Breast epithelium (tissue), 4 donors: ENCODE results near the gene GHRHR. TPM values are rescaled to one million over a fixed set of nuclear protein-coding genes. Genes with fewer than 3 reads are reported as not detected.

Experiments
- DNase-seq, 2 donors: peaks; one replicate each; pipeline ENCODE4 v3.0.0-alpha.2; 2019; ENCODE audit warnings: low spot score in 2 of 2
- H3K27ac ChIP-seq, 2 donors: fragments of 200-600 bp; sonication (generic) in 1 of 2; one replicate each; pipeline ENCODE4 v1.5.1; 2016 to 2019; ENCODE audit warnings: mild to moderate bottlenecking in 1 of 2
- H3K27me3 ChIP-seq, 2 donors: fragments of 200-600 bp; sonication (generic) in 1 of 2; one replicate each; pipeline versions ENCODE4 v1.5.1 to v1.6.0; 2017 to 2019; ENCODE audit warnings: control low read depth in 1 of 2, mild to moderate bottlenecking in 1 of 2
- H3K36me3 ChIP-seq: fragments of 200-600 bp; one replicate; pipeline ENCODE4 v1.5.1; 2019
- H3K4me1 ChIP-seq, 2 donors: fragments of 200-600 bp; sonication (generic); one replicate each; pipeline ENCODE4 v1.5.1; 2016 to 2019; ENCODE audit warnings: control low read depth in 1 of 2
- H3K4me3 ChIP-seq, 3 donors: fragments of 200-600 bp; sonication (generic); 1 replicate in 2 of 3; 2 replicates in 1 of 3; pipeline ENCODE4 v1.5.1; 2016 to 2019; ENCODE audit warnings: mild to moderate bottlenecking in 3 of 3, moderate library complexity in 2 of 3
- H3K9me3 ChIP-seq, 2 donors: fragments of 200-600 bp; sonication (generic) in 1 of 2; one replicate each; pipeline ENCODE4 v1.5.1; 2016 to 2019; ENCODE audit warnings: control low read depth in 1 of 2
- POLR2A ChIP-seq: fragments of 450-650 bp; IDR thresholded peaks from one replicate; pipeline ENCODE4 v1.6.1; 2016; ENCODE audit warnings: antibody characterized with exemption, mild to moderate bottlenecking, moderate library complexity
- POLR2AphosphoS5 ChIP-seq, 3 donors: sonication (generic); formaldehyde crosslinking; IDR thresholded peaks; one replicate each; pipeline ENCODE4 v1.6.1; 2017; ENCODE audit warnings: antibody characterized with exemption in 3 of 3
- intact Hi-C: fragments of 100-400 bp; cut with DNase I; formaldehyde crosslinking; loops from one replicate; pipeline ENCODE4 v1.15.1; 2023; ENCODE audit warnings: low total_unique reads
- total RNA-seq, 3 donors: library from RNA; depleted of rRNA; stranded (reverse); fragments of >200 nt; gene quantifications; one replicate each; pipeline ENCODE4 v1.1.0, GENCODE V29; 2016
- TF ChIP-seq, protein P1 (sequence below), 3 donors: fragments of 450-650 bp; IDR thresholded peaks; one replicate each; pipeline ENCODE4 v1.5.1; 2016 to 2017; ENCODE audit warnings: antibody characterized with exemption in 3 of 3, mild to moderate bottlenecking in 3 of 3, moderate library complexity in 3 of 3

Gene GHRHR
- total RNA-seq, 3 donors from 2014 or later: not detected

DNA sequence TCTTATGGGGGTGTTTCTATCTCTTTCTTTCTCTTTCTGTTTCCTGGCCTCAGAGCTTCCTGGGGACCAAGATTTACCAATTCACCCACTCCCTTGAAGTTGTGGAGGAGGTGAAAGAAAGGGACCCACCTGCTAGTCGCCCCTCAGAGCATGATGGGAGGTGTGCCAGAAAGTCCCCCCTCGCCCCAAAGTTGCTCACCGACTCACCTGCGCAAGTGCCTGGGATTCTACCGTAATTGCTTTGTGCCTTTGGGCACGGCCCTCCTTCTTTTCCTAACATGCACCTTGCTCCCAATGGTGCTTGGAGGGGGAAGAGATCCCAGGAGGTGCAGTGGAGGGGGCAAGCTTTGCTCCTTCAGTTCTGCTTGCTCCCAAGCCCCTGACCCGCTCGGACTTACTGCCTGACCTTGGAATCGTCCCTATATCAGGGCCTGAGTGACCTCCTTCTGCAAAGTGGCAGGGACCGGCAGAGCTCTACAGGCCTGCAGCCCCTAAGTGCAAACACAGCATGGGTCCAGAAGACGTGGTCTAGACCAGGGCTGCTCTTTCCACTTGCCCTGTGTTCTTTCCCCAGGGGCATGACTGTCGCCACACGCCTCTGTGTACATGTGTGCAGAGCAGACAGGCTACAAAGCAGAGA is 39.9 kb upstream of the GHRHR start:
- intact Hi-C loops: no loop called here
- H3K36me3 ChIP-seq: no peaks in the 10 kb centered on the region
- no peaks in the 10 kb centered on the region for H3K27me3 ChIP-seq
- H3K27ac ChIP-seq: no peak overlapping the region
- peak in 1 of 2 donors; percentile 14 for DNase-seq
- no peak overlapping the region for H3K4me3 ChIP-seq
- TF ChIP-seq, protein P1, sequence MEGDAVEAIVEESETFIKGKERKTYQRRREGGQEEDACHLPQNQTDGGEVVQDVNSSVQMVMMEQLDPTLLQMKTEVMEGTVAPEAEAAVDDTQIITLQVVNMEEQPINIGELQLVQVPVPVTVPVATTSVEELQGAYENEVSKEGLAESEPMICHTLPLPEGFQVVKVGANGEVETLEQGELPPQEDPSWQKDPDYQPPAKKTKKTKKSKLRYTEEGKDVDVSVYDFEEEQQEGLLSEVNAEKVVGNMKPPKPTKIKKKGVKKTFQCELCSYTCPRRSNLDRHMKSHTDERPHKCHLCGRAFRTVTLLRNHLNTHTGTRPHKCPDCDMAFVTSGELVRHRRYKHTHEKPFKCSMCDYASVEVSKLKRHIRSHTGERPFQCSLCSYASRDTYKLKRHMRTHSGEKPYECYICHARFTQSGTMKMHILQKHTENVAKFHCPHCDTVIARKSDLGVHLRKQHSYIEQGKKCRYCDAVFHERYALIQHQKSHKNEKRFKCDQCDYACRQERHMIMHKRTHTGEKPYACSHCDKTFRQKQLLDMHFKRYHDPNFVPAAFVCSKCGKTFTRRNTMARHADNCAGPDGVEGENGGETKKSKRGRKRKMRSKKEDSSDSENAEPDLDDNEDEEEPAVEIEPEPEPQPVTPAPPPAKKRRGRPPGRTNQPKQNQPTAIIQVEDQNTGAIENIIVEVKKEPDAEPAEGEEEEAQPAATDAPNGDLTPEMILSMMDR (IDR thresholded peaks at IDR 0.05): no peak
- TF ChIP-seq POLR2AphosphoS5 (IDR thresholded peaks at IDR 0.05) (no peak), POLR2A (no peak)
- no peaks in the 10 kb centered on the region for H3K4me1 ChIP-seq
- H3K9me3 ChIP-seq: peaks cover 6 to 10% of the 10 kb centered on the region in 2 donors

DNA sequence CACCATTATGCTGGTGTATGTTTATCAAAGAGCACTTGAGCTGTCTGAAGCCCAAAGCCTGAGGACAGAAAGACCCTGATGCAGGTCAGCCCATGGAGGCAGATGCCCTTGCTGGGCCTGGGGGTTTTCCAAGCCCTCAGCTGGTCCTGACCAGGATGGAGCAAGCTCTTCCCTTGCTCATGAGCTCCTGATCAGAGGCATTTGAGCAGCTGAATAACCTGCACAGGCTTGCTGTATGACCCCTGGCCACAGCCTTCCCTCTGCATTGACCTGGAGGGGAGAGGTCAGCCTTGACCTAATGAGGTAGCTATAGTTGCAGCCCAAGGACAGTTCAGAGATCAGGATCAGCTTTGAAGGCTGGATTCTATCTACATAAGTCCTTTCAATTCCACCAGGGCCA is 39.1 kb upstream of the GHRHR start:
- TF ChIP-seq POLR2AphosphoS5 (IDR thresholded peaks at IDR 0.05) (no peak), POLR2A (no peak)
- TF ChIP-seq, protein P1 (IDR thresholded peaks at IDR 0.05): no peak
- H3K36me3 ChIP-seq: no peaks in the 10 kb centered on the region
- no peak overlapping the region for H3K27ac ChIP-seq
- H3K9me3 ChIP-seq: peaks cover 6 to 10% of the 10 kb centered on the region in 2 donors
- no peaks in the 10 kb centered on the region for H3K27me3 ChIP-seq
- intact Hi-C loops: no loop called here
- no peak overlapping the region for H3K4me3 ChIP-seq
- peak in 1 of 2 donors; percentile 22 for DNase-seq
- no peaks in the 10 kb centered on the region for H3K4me1 ChIP-seq

DNA sequence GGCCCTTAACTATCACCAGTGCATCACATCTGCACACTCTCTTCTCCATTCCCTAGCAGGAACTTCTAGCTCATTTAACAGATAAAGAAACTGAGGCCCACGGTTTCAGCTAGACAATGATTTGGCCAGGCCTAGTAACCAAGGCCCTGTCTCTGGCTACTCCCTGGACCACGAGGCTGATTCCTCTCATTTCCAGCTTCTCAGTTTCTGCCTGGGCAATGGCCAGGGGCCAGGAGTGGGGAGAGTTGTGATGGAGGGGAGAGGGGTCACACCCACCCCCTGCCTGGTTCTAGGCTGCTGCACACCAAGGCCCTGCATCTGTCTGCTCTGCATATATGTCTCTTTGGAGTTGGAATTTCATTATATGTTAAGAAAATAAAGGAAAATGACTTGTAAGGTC is 38.6 kb upstream of the GHRHR start:
- Histone ChIP-seq H3K9me3 (peaks cover 6 to 10% of the 10 kb centered on the region in 2 donors), H3K36me3 (no peaks in the 10 kb centered on the region), H3K4me3 (no peak overlapping the region), H3K27ac (no peak overlapping the region), H3K4me1 (no peaks in the 10 kb centered on the region), H3K27me3 (no peaks in the 10 kb centered on the region)
- intact Hi-C loops: no loop called here
- TF ChIP-seq, protein P1 (IDR thresholded peaks at IDR 0.05): no peak
- no peak for TF ChIP-seq POLR2AphosphoS5 (IDR thresholded peaks at IDR 0.05)
- TF ChIP-seq POLR2A: no peak
- DNase-seq: peak in 1 of 2 donors; percentile 9

DNA sequence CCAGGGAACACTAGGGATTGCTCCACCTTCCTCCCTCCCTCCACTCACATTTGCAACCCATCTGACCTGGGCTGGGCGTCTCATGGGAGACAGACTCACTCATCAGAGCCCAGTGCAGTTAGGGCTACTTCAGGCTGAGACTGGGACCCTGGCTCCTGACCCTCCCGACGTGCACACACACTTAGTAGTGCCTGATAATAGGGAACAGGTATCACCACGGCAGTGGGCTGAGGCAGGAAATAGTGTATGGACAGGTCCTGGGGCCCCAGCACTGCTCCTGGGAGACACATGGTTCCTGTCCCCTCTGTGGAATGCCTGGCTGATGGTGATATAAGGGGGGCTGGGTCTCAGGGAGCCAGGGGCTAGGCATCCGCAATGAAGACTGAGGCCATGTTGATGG is 37.8 kb upstream of the GHRHR start:
- no peak overlapping the region for H3K27ac ChIP-seq
- peaks cover 6 to 10% of the 10 kb centered on the region in 2 donors for H3K9me3 ChIP-seq
- peak in 1 of 2 donors; percentile 33 for DNase-seq
- H3K4me1 ChIP-seq: no peaks in the 10 kb centered on the region
- no peaks in the 10 kb centered on the region for H3K36me3 ChIP-seq
- TF ChIP-seq, protein P1 (IDR thresholded peaks at IDR 0.05): no peak
- TF ChIP-seq POLR2AphosphoS5 (IDR thresholded peaks at IDR 0.05) (no peak), POLR2A (no peak)
- no peaks in the 10 kb centered on the region for H3K27me3 ChIP-seq
- H3K4me3 ChIP-seq: no peak overlapping the region
- intact Hi-C loops: no loop called here

DNA sequence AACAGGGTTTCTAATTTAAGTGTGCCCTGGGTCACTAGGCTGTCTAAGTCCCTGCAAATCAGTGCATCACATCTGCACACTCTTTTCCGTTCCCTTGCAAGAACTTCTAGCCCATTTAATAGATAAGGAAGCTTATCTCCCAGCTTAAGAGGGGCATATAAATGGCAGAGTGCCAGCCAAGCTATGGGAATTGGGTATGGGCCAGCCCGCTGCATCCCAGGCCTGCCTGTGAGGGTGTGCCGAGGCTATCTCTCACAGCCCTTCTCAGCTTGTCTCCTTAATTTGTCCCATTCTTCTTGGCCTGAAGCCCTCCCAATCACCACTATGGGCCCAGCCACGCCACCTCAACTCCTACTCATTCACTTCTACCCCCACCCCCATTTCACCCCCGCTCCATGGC is 37.4 kb upstream of the GHRHR start:
- Histone ChIP-seq H3K36me3 (no peaks in the 10 kb centered on the region), H3K9me3 (peaks cover 6 to 10% of the 10 kb centered on the region in 2 donors), H3K27me3 (no peaks in the 10 kb centered on the region), H3K27ac (no peak overlapping the region), H3K4me3 (no peak overlapping the region), H3K4me1 (no peaks in the 10 kb centered on the region)
- intact Hi-C loops: no loop called here
- peak; percentile 11 to 31 for DNase-seq
- TF ChIP-seq POLR2A: no peak
- no peak for TF ChIP-seq POLR2AphosphoS5 (IDR thresholded peaks at IDR 0.05)
- TF ChIP-seq, protein P1 (IDR thresholded peaks at IDR 0.05): no peak
